NCI-H446 (cell line): ENCODE data around the gene SPRR3.

Source experiments
- DNase-seq, 2 experiments: peaks; one replicate each; lab custom pipeline; 2025; lab: John Stamatoyannopoulos, UW

Gene SPRR3

GRCh38 chr1:153001382-153001781, at the start of gene SPRR3:
Gene SPRR3 (plus strand): TSS chr1:153001749. CDS start chr1:153003021, 1,272 bp downstream.
- no peak for DNase-seq

- DNase-seq: no peak
Measured at GRCh38 chr1:152953761-152954160, 47.8 kb upstream of the SPRR3 start.

- no peak for DNase-seq
Measured at GRCh38 chr1:152954436-152954835, 47.1 kb upstream of the SPRR3 start.

GRCh38 chr1:152957561-152957960, 44.0 kb upstream of the SPRR3 start:
- DNase-seq: no peak

- DNase-seq: no peak
Measured at GRCh38 chr1:152959273-152959672, 42.3 kb upstream of the SPRR3 start.

GRCh38 chr1:152959801-152960451, 41.6 kb upstream of the SPRR3 start:
- DNase-seq: no peak

- no peak for DNase-seq
Measured at GRCh38 chr1:152960452-152961044, 41.0 kb upstream of the SPRR3 start.

GRCh38 chr1:152961226-152961891, 40.2 kb upstream of the SPRR3 start:
- DNase-seq: no peak

- DNase-seq: no peak
Measured at GRCh38 chr1:152962876-152963415, 38.6 kb upstream of the SPRR3 start.

GRCh38 chr1:152964536-152964935, 37.0 kb upstream of the SPRR3 start:
- DNase-seq: no peak

GRCh38 chr1:152965853-152966252, 35.7 kb upstream of the SPRR3 start:
- DNase-seq: no peak

GRCh38 chr1:152967201-152967600, 34.3 kb upstream of the SPRR3 start:
- DNase-seq: no peak

- DNase-seq: no peak
Measured at GRCh38 chr1:152968248-152968647, 33.3 kb upstream of the SPRR3 start.

- no peak for DNase-seq
Measured at GRCh38 chr1:152969036-152969435, 32.5 kb upstream of the SPRR3 start.

GRCh38 chr1:152970495-152970894, 31.1 kb upstream of the SPRR3 start, which contains the start of gene SPRR4:
Gene SPRR4 (plus strand): TSS chr1:152970648. CDS start chr1:152971891, 1,243 bp downstream.
- DNase-seq: no peak

- no peak for DNase-seq
Measured at GRCh38 chr1:152972196-152972886, 29.2 kb upstream of the SPRR3 start.

GRCh38 chr1:152976688-152977087, 24.9 kb upstream of the SPRR3 start:
- no peak for DNase-seq

- no peak for DNase-seq
Measured at GRCh38 chr1:152977614-152978013, 23.9 kb upstream of the SPRR3 start.

GRCh38 chr1:152980676-152981075, 20.9 kb upstream of the SPRR3 start:
- no peak for DNase-seq

- DNase-seq: no peak
Measured at GRCh38 chr1:152981146-152981871, 20.2 kb upstream of the SPRR3 start.

- DNase-seq: no peak
Measured at GRCh38 chr1:152982076-152982475, 19.5 kb upstream of the SPRR3 start.

GRCh38 chr1:152983234-152983633, 18.3 kb upstream of the SPRR3 start:
- DNase-seq: no peak
